OCI-LY7 (cell line): ENCODE measurements around the gene CARD11. TPM values are rescaled to one million over a fixed set of nuclear protein-coding genes. Genes with fewer than 3 reads are reported as not detected.
A peak's percentile ranks its signal among the peaks of the same experiment; 100 is the strongest.

Experiments
- BruUV-seq: library from RNA; stranded (reverse); fragments of 400-500 nt; replicated peaks from 2 replicates; lab custom pipeline; 2021; lab: Mats Ljungman, UMichigan
- CTCF ChIA-PET: fragments of 300-600 bp; sonication (Branson Sonifier 250); formaldehyde crosslinking; loops from one replicate; lab custom pipeline; 2022; ENCODE audit warnings: antibody characterized with exemption; ENCODE audit not compliant: unreplicated experiment; lab: Charles Lee
- POLR2A ChIA-PET: fragments of 300-600 bp; sonication (Branson Sonifier 250); formaldehyde crosslinking; loops from one replicate; lab custom pipeline; 2022; ENCODE audit warnings: antibody characterized with exemption; lab: Charles Lee
- DNase-seq: peaks from one replicate; pipeline ENCODE4 v3.0.0-alpha.2; 2015; ENCODE audit warnings: low spot score
- H2AFZ ChIP-seq: fragments of 200-600 bp; sonication (generic), shearing (Covaris generic); 2 replicates; pipeline ENCODE4 v1.6.1; 2014; ENCODE audit warnings: mild to moderate bottlenecking, antibody characterized with exemption, low read length, moderate library complexity
- H3K27ac ChIP-seq: fragments of 200-600 bp; sonication (generic); 2 replicates; pipeline ENCODE4 v1.5.1; 2014; ENCODE audit warnings: mixed run types, low read depth, mild to moderate bottlenecking, moderate library complexity, low read length, inconsistent platforms; ENCODE audit not compliant: poor library complexity, severe bottlenecking
- H3K36me3 ChIP-seq: fragments of 200-600 bp; sonication (generic); 2 replicates; pipeline ENCODE4 v1.6.1; 2014; ENCODE audit warnings: mild to moderate bottlenecking, antibody characterized with exemption, low read length, moderate library complexity, mixed read lengths; ENCODE audit not compliant: insufficient read depth
- H3K4me1 ChIP-seq: fragments of 200-600 bp; sonication (generic); 2 replicates; pipeline ENCODE4 v1.5.1; 2014; ENCODE audit warnings: mild to moderate bottlenecking, low read length; ENCODE audit not compliant: insufficient read depth, poor library complexity, severe bottlenecking
- H3K4me2 ChIP-seq: fragments of 200-600 bp; sonication (generic); 2 replicates; pipeline ENCODE4 v1.6.1; 2014; ENCODE audit warnings: mild to moderate bottlenecking, low read length
- H3K4me3 ChIP-seq: fragments of 200-600 bp; sonication (generic); 2 replicates; pipeline ENCODE4 v1.5.1; 2014; ENCODE audit warnings: mild to moderate bottlenecking, low read depth, low read length; ENCODE audit not compliant: poor library complexity, severe bottlenecking
- H3K79me2 ChIP-seq: fragments of 200-600 bp; sonication (generic); 2 replicates; pipeline ENCODE4 v1.6.1; 2016; ENCODE audit warnings: low read depth, mild to moderate bottlenecking, low read length, moderate library complexity, mixed read lengths; ENCODE audit not compliant: insufficient read depth
- H3K9me2 ChIP-seq: fragments of 200-600 bp; sonication (generic); 2 replicates; pipeline ENCODE4 v1.6.1; 2016; ENCODE audit warnings: mild to moderate bottlenecking, low read length, mixed read lengths; ENCODE audit not compliant: insufficient read depth
- H3K9me3 ChIP-seq: fragments of 200-600 bp; sonication (generic); 2 replicates; pipeline ENCODE4 v1.6.1; 2014; ENCODE audit warnings: mild to moderate bottlenecking, mixed run types, low read length, mixed read lengths
- H4K20me1 ChIP-seq: fragments of 200-600 bp; sonication (generic); 2 replicates; pipeline ENCODE4 v1.6.1; 2014; ENCODE audit warnings: mild to moderate bottlenecking, antibody characterized with exemption, low read length, moderate library complexity, mixed read lengths; ENCODE audit not compliant: insufficient read depth
- EZH2phosphoT487 ChIP-seq: fragments of 200-600 bp; sonication (generic); IDR thresholded peaks from 2 replicates; pipeline ENCODE4 v1.6.1; 2018; ENCODE audit warnings: low read depth, borderline replicate concordance, mild to moderate bottlenecking, mixed run types, antibody characterized with exemption, low read length, moderate library complexity, mixed read lengths
- intact Hi-C: fragments of 100-400 bp; cut with micrococcal nuclease; formaldehyde crosslinking; loops from one replicate; pipeline ENCODE4 v1.10.0; 2022; ENCODE audit not compliant: unreplicated experiment
- total RNA-seq, 2 experiments: library from RNA; depleted of rRNA in 1 of 2; stranded (reverse); fragments of >200 nt in 1 of 2; shearing (Covaris generic) in 1 of 2; gene quantifications; 2 replicates each; pipeline ENCODE4 v1.2.3, GENCODE V29; 2014 to 2022
- TF ChIP-seq, protein P1 (sequence below): fragments of 200-600 bp; sonication (generic); conservative IDR thresholded peaks from 2 replicates; pipeline ENCODE4 v1.5.1; 2014; ENCODE audit warnings: mild to moderate bottlenecking, antibody characterized with exemption, low read length, moderate library complexity, mixed read lengths

The CARD11 gene
- total RNA-seq, 2 experiments from 2014 or later: 33.8 to 63.5 TPM

DNA sequence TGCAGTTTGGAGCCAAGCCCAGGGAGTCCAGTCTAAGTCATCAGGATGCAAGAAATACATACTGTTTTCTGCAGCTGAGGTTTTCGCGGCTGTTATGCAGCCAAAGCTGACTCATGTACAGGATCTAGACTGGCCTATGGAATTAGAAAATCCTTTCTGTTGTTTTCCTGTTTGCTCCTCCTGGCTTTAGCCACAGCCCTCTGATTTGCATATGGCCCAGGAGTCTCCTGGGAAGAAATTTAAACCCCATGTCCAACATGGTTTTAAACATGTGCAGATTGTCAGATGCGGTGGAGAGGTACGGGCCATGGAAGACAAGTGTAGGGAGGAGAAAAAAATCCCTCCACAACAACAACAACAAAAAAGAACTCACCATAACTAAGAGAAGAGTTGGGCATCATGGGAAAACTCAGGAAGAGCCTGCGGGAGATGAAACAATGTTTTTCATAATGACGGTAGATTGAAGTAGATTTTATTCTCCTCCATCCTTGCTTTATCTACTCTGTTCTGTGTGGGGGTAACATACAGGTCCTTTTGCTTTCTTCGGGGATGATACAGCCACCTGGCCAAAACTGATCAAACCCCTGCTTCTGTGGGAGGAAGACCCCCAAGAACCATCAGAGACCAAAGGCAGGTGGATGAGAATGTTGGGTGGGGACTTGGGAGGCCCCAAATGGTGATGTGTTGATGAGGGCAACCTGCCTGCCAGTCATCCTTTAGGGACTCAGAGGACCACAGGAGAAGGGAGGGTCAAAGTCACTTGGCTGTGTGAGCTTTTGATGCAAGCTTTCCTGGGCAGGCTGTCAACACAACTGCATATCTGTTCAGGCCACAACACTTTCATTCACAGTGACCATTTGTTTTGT lies 169.7 kb downstream of the CARD11 start:
- Histone ChIP-seq H3K79me2 (no peaks in the 10 kb centered on the region), H2AFZ (peak overlapping the region; percentile 29; the same call in 1 of the 2 replicates), H4K20me1 (no peaks in the 10 kb centered on the region), H3K27ac (peak overlapping the region; percentile 49), H3K4me1 (peaks cover 61% of the 10 kb centered on the region), H3K4me2 (0 out of 2 replicates have a peak overlapping the region, but pooled peaks have one; percentile 40), H3K36me3 (no peaks in the 10 kb centered on the region), H3K4me3 (no peak overlapping the region), H3K9me2 (no peaks in the 10 kb centered on the region), H3K9me3 (no peaks in the 10 kb centered on the region)
- TF ChIP-seq EZH2phosphoT487: no peak
- TF ChIP-seq, protein P1, sequence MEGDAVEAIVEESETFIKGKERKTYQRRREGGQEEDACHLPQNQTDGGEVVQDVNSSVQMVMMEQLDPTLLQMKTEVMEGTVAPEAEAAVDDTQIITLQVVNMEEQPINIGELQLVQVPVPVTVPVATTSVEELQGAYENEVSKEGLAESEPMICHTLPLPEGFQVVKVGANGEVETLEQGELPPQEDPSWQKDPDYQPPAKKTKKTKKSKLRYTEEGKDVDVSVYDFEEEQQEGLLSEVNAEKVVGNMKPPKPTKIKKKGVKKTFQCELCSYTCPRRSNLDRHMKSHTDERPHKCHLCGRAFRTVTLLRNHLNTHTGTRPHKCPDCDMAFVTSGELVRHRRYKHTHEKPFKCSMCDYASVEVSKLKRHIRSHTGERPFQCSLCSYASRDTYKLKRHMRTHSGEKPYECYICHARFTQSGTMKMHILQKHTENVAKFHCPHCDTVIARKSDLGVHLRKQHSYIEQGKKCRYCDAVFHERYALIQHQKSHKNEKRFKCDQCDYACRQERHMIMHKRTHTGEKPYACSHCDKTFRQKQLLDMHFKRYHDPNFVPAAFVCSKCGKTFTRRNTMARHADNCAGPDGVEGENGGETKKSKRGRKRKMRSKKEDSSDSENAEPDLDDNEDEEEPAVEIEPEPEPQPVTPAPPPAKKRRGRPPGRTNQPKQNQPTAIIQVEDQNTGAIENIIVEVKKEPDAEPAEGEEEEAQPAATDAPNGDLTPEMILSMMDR: no peak
- DNase-seq: peak; percentile 51
- POLR2A ChIA-PET: interaction anchor here (0.6 to 1.0 kb wide), 4 partner anchors 19 to 340 kb away, joined by 3 to 5 read pairs (median 3); no protein-coding TSS in a partner anchor
- BruUV-seq: no TSS peak
- intact Hi-C loops: no loop called here
- CTCF ChIA-PET: interaction anchor here (0.6 to 1.0 kb wide), 2 partner anchors 9 to 242 kb away, joined by 3 read pairs; no protein-coding TSS in a partner anchor

- ChIA-PET CTCF (no interaction called here), POLR2A (interaction anchor here (0.6 kb wide), 1 partner anchor 340 kb away, joined by 3 read pairs; no protein-coding TSS in a partner anchor)
- H3K4me2 ChIP-seq: 0 out of 2 replicates have a peak overlapping the region, but pooled peaks have one; percentile 40
- no peaks in the 10 kb centered on the region for H3K9me3 ChIP-seq
- no peak overlapping the region for H3K4me3 ChIP-seq
- no peaks in the 10 kb centered on the region for H3K79me2 ChIP-seq
- no peaks in the 10 kb centered on the region for H3K36me3 ChIP-seq
- no peaks in the 10 kb centered on the region for H4K20me1 ChIP-seq
- BruUV-seq: no TSS peak
- intact Hi-C loops: no loop called here
- DNase-seq: no peak
- no peaks in the 10 kb centered on the region for H3K9me2 ChIP-seq
- H2AFZ ChIP-seq: 0 out of 2 replicates have a peak overlapping the region, but pooled peaks have one; percentile 18
- TF ChIP-seq, protein P1: no peak
- TF ChIP-seq EZH2phosphoT487: no peak
- peaks cover 54% of the 10 kb centered on the region for H3K4me1 ChIP-seq
- peak overlapping the region; percentile 49 for H3K27ac ChIP-seq
Measured at GRCh38 chr7:2873146-2873545, 170.5 kb downstream of the CARD11 start.
